Activated T-cell treated with anti-CD3 and anti-CD28 coated beads, Interleukin-2, amount 50 U/mL, for 1 hour (primary cell): Measurements from ENCODE around the gene ERCC6L.
A peak's percentile ranks its signal among the peaks of the same experiment; 100 is the strongest.
"Not testable (repeated sequence)": the region's sequence is repeated elsewhere in the genome, so short reads cannot be mapped to it uniquely, and the experiment has no call there.

ENCODE experiments used
- DNase-seq: peaks from one replicate; pipeline ENCODE4 v3.0.0-alpha.2; 2020

ERCC6L gene

DNA sequence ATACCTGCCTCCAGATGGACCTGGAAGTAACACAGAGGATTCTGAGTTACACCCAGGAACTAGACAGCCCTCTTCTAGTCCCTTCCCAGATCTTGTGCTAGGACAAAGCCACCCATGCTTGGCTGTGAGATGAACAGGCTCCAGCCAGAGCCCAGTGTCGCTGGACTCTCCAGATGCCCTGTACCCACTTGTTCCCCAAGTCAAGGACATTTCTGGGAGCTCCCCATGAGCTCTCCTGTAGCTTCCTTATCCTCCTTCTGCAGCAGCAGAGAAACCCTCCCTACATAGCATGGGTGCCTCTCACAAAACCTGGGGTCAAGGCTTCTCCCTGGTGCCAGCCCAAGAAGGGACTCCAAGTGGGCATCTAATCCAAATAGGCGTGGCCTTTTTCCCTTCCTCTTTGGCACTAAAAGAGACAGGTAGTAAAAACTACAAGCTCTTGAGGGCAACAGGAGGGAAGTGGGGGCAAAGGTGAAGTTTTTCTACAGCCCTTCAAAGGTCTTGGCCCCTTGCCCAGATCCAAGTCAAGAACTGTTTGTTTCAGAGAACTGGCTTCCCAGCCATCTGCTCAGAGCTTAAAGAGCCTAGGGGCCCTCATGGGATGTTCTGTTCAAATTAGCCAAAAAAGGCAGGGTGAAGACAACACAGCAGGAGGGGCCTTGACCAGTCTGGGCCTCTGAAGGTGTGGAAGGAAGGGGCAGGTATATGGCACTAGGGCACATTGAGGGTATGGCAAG, 8.5 kb upstream of the ERCC6L start:
- no peak for DNase-seq

- DNase-seq, result peak; percentile 58
Measured at GRCh38 chrX:72245461-72246089, 6.7 kb upstream of the ERCC6L start.

DNA sequence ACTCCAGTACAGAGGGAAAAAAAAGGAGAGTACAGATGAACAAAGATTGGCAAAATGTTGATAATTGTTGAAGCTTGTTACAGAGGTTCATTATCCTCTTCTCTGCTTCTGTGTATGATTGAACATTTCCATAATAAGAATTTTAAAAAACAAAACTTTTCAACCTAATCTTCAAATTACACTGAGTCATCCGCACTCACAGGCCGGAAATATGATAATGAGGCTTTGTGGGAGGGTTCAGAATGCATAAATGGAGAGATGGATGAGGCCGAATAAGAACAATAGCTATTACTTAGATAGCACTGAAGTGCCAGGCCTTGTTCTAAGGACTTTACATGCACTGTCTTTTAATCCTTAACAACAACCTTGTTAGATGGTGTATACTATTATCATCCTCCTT, 4.6 kb upstream of the ERCC6L start:
- no peak for DNase-seq

GRCh38 chrX:72240976-72241375, 2.1 kb upstream of the ERCC6L start:
- no peak for DNase-seq

DNA sequence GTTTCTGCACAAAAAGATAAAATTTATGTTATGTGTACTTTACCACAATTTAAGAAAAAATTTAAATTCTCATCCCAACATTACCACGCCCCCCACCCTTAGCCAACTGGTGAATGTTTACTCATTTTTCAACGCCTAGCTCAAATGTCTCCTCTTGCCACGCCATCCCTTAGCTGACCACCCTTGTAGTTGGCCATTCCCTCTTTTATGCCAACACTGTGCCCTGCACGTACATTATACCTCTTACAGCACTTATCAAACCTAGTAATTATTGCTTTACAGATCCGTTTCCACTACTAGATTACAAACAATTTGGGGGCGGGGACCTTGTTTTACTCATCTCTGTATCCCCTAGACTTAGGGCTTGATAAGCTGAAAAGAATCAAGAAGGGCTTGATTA, 644 bp downstream of the ERCC6L start:
- no peak for DNase-seq

DNA sequence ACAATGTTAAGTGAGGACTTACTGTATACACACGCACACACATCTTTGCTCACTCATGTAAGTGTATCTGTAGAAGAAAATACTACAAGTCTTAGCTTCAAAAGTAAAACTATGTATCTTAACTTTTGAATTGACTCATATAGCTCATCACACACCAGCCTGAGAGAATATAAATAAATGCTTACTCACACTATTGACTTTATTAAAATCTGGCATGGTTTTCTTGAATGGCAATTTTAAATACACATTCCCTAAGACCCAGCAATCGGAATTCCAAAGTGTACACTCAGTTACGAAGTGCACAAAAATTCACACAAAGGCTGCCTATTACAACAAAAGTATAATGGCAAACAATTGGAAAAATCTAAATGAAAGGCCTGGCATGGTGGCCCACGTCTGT, 2.0 kb downstream of the ERCC6L start:
- no peak for DNase-seq

- no peak for DNase-seq
Measured at GRCh38 chrX:72230290-72230689, 8.5 kb downstream of the ERCC6L start.

DNA sequence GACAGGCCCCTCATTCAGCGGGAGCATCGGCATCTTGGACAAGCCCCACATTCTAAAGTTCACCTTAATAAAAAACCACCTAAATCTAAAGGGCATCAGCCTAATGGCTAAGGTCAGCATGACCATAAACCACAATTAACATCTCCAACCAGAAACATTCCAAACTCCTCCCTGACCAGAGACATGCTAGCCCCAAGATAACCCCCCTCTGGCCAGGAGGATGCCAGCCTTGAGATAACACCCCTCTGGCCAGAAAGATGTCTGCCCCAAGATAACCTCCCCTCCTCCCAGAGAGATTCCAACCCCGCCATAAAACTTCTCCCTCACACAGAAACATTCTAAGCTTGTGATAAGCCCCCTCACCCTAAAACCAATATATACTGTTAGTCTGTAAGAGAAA, 18.5 kb downstream of the ERCC6L start:
- not testable (repeated sequence) for DNase-seq

DNA sequence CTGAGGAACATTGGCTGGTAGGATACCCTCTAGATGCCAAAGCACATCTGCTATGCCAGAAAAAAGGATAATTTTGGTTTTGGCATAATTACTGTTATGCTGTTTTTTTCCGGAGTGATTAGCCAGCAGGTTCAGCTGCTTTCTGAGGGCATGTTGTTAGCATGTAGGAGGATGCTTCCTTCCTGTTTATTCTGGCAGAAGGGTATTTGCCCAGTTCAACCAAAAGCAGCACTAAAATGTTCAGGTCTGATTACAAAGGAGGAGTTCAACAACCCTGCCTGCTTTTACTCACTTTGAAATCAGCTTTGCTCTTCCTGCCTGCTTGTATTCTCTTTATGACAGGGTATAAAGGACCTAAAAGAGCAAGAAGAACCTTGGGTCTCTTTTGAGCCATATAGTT, 21.9 kb downstream of the ERCC6L start:
- no peak for DNase-seq

DNA sequence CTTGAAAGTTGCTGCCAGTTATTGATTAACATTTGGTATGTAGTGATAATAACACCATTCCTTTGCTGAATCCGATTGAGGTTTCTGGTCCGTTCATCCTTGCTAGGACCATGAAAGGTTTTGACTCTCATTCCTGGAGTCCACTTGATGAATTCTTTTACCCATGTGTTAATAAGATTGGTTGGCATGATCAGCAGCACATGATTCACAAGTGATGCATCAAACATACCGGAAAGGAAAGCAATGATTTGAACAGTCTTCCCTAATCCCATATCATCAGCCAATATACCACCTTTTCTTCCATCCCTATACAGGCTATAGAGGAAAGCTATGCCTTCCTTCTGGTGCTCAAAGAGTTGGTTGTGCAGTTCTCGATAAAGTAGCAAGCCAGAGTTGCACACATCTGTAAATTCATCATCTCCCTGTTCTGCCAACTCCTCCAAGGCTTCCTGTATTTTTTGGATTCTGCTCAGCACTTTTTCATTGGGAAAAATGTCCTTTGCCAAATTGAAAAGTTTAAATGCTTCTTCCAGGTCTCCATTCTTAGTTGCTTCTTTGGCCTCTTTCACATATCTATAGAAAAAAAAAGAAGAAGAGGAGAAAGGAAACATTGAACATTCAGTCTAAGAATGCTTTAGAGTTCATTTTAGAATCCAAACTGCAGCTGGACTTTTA, 30.6 kb downstream of the ERCC6L start:
- DNase-seq, result no peak

GRCh38 chrX:72207366-72207765, 31.5 kb downstream of the ERCC6L start:
- DNase-seq, result no peak

GRCh38 chrX:72205706-72206105, 33.1 kb downstream of the ERCC6L start:
- DNase-seq, result no peak

DNA sequence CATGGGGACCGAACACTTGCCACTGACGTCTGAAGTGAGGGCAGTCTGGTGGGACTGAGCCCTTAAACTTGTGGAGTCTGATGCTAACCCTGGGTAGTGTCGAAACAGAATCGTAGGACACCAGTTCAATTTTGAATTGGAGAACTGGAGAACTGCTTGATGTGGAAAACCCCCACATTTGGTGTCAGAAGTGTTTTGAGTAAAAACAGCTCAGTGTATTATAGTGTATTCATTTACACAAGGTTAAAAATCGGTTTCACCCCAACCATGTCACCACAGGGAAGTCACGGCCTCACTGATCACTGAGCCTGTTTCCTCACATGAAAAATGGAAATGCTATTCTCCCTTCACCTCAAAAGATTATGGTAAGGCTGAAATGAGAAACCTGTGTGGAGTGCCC, 35.4 kb downstream of the ERCC6L start:
- DNase-seq, result no peak

GRCh38 chrX:72202792-72203401, 35.9 kb downstream of the ERCC6L start:
- DNase-seq, result no peak

DNA sequence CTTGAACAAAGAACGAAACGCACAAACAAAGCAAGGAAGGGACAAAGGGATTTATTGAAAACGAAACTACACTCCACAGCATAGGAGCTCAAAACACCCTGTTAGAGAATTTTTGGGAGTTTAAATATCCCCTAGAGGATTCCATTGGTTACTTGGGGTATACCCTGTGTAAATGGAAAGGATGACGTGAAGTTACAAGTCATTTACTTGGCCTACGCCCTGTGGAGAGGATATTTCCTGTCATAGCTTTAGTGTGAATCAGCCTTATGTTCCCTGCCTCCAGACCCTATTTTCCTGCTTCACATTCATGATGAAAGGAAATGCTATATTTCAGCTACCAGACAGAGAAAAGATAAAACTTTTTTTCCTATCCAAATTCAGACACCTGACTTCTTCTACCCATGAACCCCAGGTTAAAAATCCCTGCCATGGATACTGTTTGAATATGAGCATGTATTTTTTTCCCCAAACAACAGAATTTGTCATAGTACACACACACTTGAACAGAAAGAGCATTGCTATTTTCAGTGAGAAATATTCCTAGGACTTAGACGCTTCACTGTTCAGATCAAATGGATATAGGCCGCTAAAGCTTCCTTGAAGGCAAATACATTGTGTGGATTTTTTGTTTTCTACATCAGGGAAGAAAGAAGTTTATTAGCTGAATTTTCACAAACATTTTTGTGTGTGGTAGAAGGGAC, 36.8 kb downstream of the ERCC6L start:
- no peak for DNase-seq

GRCh38 chrX:72182924-72183323, 55.9 kb downstream of the ERCC6L start:
- DNase-seq, result no peak

DNA sequence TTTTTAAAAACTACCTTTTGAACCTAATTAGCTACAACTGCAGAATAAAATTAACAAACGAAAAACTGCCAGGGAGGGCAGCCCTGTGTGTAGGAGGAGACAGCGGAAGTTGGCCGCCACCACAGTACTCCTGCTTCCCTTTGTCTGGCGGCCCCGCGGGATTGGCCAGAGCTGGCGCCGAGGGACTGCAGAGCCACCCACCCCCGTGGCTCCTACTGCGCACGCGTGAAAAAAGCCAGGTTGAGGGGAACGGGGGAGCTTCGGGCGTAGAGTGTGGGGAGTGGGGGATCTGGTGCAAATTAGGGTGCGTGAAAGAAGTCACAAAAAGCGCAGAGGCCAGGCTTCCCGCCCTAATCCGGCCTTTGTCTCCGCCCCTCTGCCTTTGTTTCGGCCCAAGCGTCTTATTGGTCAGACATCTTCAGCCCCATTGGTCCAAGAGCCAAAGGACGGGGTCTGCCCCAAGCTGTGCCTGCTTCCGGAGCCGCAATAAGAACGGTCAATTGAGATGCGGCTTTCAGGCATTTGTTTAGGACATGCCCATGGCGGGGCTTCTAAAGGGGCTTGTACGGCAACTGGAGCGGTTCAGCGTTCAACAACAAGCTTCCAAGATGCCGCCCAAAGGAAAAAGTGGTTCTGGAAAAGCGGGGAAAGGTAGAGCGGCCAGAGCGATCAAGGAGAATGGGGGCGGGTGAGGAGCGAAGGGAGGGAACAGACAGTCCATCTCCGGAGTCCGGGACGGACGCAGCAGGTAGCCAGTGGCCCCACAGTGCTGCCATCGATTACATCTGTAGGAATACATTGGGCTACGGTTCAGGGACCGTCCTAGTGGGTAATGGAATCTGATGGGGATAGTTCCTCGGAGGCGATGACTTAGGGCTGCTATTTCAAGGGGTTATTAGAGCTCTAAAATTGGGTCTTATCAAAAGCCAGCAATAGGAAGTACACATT, 57.4 kb downstream of the ERCC6L start, which contains the start of gene PIN4:
TSS of gene PIN4 (plus strand) at position 580 of the 948 bp plus-strand sequence. CDS start at position 609, 29 bp downstream.
- peak; percentile 76 for DNase-seq

DNA sequence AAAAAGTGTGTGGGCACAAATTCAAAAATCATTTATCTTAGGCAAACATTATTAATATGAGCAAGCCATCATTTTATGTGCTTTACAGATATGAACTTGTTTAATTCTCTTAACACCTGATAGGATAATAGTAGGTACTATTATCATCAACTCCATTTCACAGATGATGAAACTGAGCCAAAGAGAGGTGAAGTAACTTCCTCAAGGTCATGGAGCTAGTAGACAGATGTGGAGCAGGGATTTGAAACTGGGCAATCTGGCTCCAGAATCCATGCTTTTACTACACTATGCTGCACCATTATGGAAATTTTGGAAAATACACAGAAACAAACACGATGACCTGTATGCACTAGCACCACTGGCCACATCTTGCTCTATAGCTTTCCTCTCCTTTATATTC, 58.3 kb downstream of the ERCC6L start:
- DNase-seq, result no peak

DNA sequence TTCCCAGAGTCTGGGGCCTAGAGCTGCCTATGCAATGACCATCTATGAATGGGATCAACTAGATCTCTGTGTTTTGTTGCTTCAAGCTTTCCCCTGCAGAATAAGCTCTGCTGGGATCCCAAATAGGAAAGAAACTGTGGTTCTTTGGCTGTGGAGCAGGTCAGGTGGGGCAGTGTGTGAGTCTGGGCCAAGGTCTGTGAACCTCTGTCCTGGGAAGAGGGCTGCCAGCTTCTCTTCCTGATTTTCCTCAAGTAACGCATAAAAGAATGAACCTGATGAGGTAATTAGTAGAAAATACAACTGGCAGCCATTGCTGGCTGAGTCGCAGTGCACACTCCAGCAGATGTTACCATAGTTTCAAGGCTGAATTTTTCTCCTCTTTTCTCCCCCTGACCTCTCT, 61.8 kb downstream of the ERCC6L start:
- no peak for DNase-seq

GRCh38 chrX:72176289-72176688, 62.5 kb downstream of the ERCC6L start:
- not testable (repeated sequence) for DNase-seq

DNA sequence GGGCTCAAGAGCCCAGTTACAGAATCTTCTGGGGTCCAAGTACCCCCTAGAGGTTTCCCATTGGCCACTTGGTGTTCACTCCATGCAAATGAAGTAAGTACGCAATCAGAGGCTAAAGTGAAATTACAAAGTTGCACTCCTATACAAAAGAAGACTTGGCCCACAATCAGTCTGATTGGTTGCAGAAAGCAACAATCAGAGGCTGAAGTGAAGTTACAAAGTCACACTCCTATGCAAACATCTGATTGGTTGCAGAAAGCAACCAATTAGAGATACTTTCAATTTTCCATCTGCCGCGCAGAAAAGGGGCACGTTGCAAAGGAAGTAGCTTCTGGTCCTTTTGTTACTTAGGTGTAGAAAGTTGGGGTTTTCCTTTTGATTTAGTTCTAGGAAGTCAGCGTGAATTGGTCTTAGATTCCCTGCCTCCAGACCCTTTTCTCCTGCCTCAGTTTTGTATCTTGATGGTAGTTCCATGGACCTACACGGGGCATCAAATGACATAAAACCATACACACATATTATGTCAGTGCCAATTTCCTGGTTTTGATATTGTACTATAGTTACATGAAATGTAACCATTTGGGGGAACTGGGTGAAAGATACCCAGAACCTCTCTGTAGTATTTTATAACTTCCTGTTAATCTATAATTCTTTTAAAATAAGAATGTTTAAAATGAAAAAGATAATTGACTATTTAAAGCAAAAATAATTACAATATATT, 69.7 kb downstream of the ERCC6L start:
- DNase-seq, result peak; percentile 20
